Stimulated activated CD8-positive, alpha-beta memory T cell treated with anti-CD3 and anti-CD28 coated beads, Interleukin-12 subunit alpha, Interleukin-12 subunit beta, amount 100 ng/mL, for 24 hours (primary cell): ENCODE data around the gene SLC13A3.
"Not testable (repeated sequence)": the region's sequence is repeated elsewhere in the genome, so short reads cannot be mapped to it uniquely, and the experiment has no call there.

Experiments used
- DNase-seq: peaks from one replicate; pipeline ENCODE4 v3.0.0-alpha.2; 2020; ENCODE audit errors: extremely low read depth

SLC13A3 gene

GRCh38 chr20:46681032-46681854 lies 30.0 kb upstream of the SLC13A3 start:
- peak; percentile 19 for DNase-seq

GRCh38 chr20:46680684-46681031 lies 29.4 kb upstream of the SLC13A3 start:
- DNase-seq = no peak

GRCh38 chr20:46678516-46678915 lies 27.3 kb upstream of the SLC13A3 start:
- no peak for DNase-seq

- no peak for DNase-seq
These were observed 26.3 kb upstream of the SLC13A3 start for GRCh38 chr20:46677608-46678007.

GRCh38 chr20:46676649-46677316 lies 25.5 kb upstream of the SLC13A3 start:
- not testable (repeated sequence) for DNase-seq

GRCh38 chr20:46674253-46675083 lies 23.2 kb upstream of the SLC13A3 start:
- DNase-seq = no peak

- DNase-seq = no peak
These were observed 22.4 kb upstream of the SLC13A3 start for GRCh38 chr20:46673394-46674252.

- DNase-seq = no peak
These were observed 21.4 kb upstream of the SLC13A3 start for GRCh38 chr20:46672543-46673148.

GRCh38 chr20:46671866-46672542 lies 20.7 kb upstream of the SLC13A3 start:
- no peak for DNase-seq

GRCh38 chr20:46670585-46671584 lies 19.6 kb upstream of the SLC13A3 start:
- no peak for DNase-seq

GRCh38 chr20:46670228-46670584 lies 18.9 kb upstream of the SLC13A3 start:
- DNase-seq = no peak

- DNase-seq = no peak
These were observed 15.7 kb upstream of the SLC13A3 start for GRCh38 chr20:46666818-46667515.

- no peak for DNase-seq
These were observed 15.0 kb upstream of the SLC13A3 start for GRCh38 chr20:46666306-46666705.

GRCh38 chr20:46665602-46666001 lies 14.3 kb upstream of the SLC13A3 start:
- DNase-seq = no peak

GRCh38 chr20:46663531-46663930 lies 12.3 kb upstream of the SLC13A3 start:
- no peak for DNase-seq

- DNase-seq = no peak
These were observed 10.4 kb upstream of the SLC13A3 start for GRCh38 chr20:46661659-46662058.

- DNase-seq = no peak
These were observed 9.2 kb upstream of the SLC13A3 start for GRCh38 chr20:46660487-46660886.

GRCh38 chr20:46657618-46658017 lies 6.4 kb upstream of the SLC13A3 start:
- no peak for DNase-seq

- no peak for DNase-seq
These were observed 5.9 kb upstream of the SLC13A3 start for GRCh38 chr20:46657137-46657536.
